MCF 10A (cell line): ENCODE measurements around the gene GHRL. TPM values are rescaled to one million over a fixed set of nuclear protein-coding genes. Genes with fewer than 3 reads are reported as not detected.
A peak's percentile ranks its signal among the peaks of the same experiment; 100 is the strongest.

Source experiments
- Bru-seq: library from RNA; stranded (reverse); fragments of 400-500 nt; gene quantifications from one replicate; lab custom pipeline; 2021; lab: Mats Ljungman, UMichigan
- BruChase-seq, 2 experiments: library from RNA; stranded (reverse); fragments of 400-500 nt; gene quantifications; one replicate each; lab custom pipeline; 2021; lab: Mats Ljungman, UMichigan
- BruUV-seq: library from RNA; stranded (reverse); fragments of 400-500 nt; replicated peaks from 2 replicates; lab custom pipeline; 2021; lab: Mats Ljungman, UMichigan
- CTCF ChIA-PET: fragments of 300-600 bp; sonication (Branson Sonifier 250); formaldehyde crosslinking; extraction: SDS; loops from one replicate; lab custom pipeline; 2021; ENCODE audit warnings: antibody characterized with exemption, inconsistent platforms; lab: Yijun Ruan, JAX
- POLR2A ChIA-PET: fragments of 300-600, 350-650 bp; sonication (Branson Sonifier 250); formaldehyde crosslinking; extraction: SDS; loops from one replicate; lab custom pipeline; 2020; ENCODE audit warnings: antibody characterized with exemption, inconsistent platforms; lab: Yijun Ruan, JAX
- DNase-seq: peaks from one replicate; pipeline ENCODE4 v3.0.0-alpha.2; 2018; ENCODE audit not compliant: unreplicated experiment
- H3K27ac Mint-ChIP-seq: one replicate; pipeline ENCODE4 v1.8.0; 2022; ENCODE audit warnings: mild to moderate bottlenecking, low read depth, mixed read lengths; ENCODE audit not compliant: unreplicated experiment
- H3K27me3 Mint-ChIP-seq: one replicate; pipeline ENCODE4 v1.8.0; 2022; ENCODE audit warnings: mixed read lengths; ENCODE audit not compliant: insufficient read depth, unreplicated experiment
- H3K36me3 Mint-ChIP-seq: one replicate; pipeline ENCODE4 v1.8.0; 2022; ENCODE audit warnings: mild to moderate bottlenecking, moderate library complexity, mixed read lengths; ENCODE audit not compliant: insufficient read depth, unreplicated experiment
- H3K4me1 Mint-ChIP-seq: one replicate; pipeline ENCODE4 v1.8.0; 2022; ENCODE audit warnings: mixed read lengths; ENCODE audit not compliant: insufficient read depth, unreplicated experiment
- H3K4me3 Mint-ChIP-seq: one replicate; pipeline ENCODE4 v1.8.0; 2022; ENCODE audit warnings: mild to moderate bottlenecking, moderate library complexity, mixed read lengths; ENCODE audit not compliant: unreplicated experiment
- H3K9me3 Mint-ChIP-seq: one replicate; pipeline ENCODE4 v1.8.0; 2022; ENCODE audit warnings: mixed read lengths; ENCODE audit not compliant: unreplicated experiment
- CTCF ChIP-seq: fragments of 200-600 bp; IDR thresholded peaks from one replicate; pipeline ENCODE4 v1.8.0; 2022; ENCODE audit warnings: antibody characterized with exemption, mild to moderate bottlenecking; ENCODE audit not compliant: unreplicated experiment
- intact Hi-C: fragments of 100-400 bp; cut with micrococcal nuclease; formaldehyde crosslinking; loops from 2 replicates; pipeline ENCODE4 v1.14.1; 2022
- long read RNA-seq: library from polyadenylated mRNA; stranded (forward); transcript quantifications from one replicate; pipeline ENCODE4 v2.0.0, GENCODE V29; 2022
- total RNA-seq: library from RNA; stranded (reverse); gene quantifications from 2 replicates; pipeline ENCODE4 v1.2.3, GENCODE V29; 2022

The GHRL gene
- not detected in 2 replicates for total RNA-seq
- Bru-seq, nascent RNA: percentile 22 among the genes with signal in this experiment
- BruChase-seq, experiment 1, labeled RNA remaining after a 6-hour chase: percentile 21 among the genes with signal in this experiment
- BruChase-seq, experiment 2, labeled RNA remaining after a 2-hour chase: percentile 27 among the genes with signal in this experiment
- long read RNA-seq, partial matches to known transcripts: 0 of 9 reads
- long read RNA-seq, other reads (novel, unspliced or antisense): 9 of 9 reads

- H3K36me3 Mint-ChIP-seq: peaks cover 37% of the 10 kb centered on the region
- H3K9me3 Mint-ChIP-seq: no peaks in the 10 kb centered on the region
- peak within 1 kb of the TSS; percentile 46 for H3K27ac Mint-ChIP-seq
- CTCF ChIA-PET: interaction anchor here (0.6 to 0.7 kb wide), 3 partner anchors 27 to 259 kb away, joined by 3 to 4 read pairs (median 4); no protein-coding TSS in a partner anchor
- DNase-seq: no peak
- BruUV-seq: no TSS peak
- POLR2A ChIA-PET: interaction anchor here (0.5 to 1.4 kb wide), 5 partner anchors 12 to 1013 kb away, joined by 3 to 4 read pairs (median 3); no protein-coding TSS in a partner anchor
- no peak for TF ChIP-seq CTCF
- peaks cover 5% of the 10 kb centered on the region for H3K4me1 Mint-ChIP-seq
- H3K4me3 Mint-ChIP-seq: no peak within 1 kb of the TSS
- intact Hi-C loops: no loop called here
- H3K27me3 Mint-ChIP-seq: no peaks in the 10 kb centered on the region
Measured at GRCh38 chr3:10292505-10293419, at the start of gene GHRL. Gene GHRL (minus strand): TSS chr3:10292947. CDS start chr3:10290180, 2,767 bp downstream.

GRCh38 chr3:10341901-10342398 is 49.2 kb upstream of the GHRL start:
- H3K27ac Mint-ChIP-seq: no peak overlapping the region
- ChIA-PET CTCF (interaction anchor here (9.5 kb wide), 1 partner anchor 395 kb away, joined by 103 read pairs; no protein-coding TSS in a partner anchor), POLR2A (no interaction called here)
- no peak for TF ChIP-seq CTCF
- no peak overlapping the region for H3K4me3 Mint-ChIP-seq
- H3K9me3 Mint-ChIP-seq: no peaks in the 10 kb centered on the region
- H3K27me3 Mint-ChIP-seq: peaks cover 32% of the 10 kb centered on the region
- BruUV-seq: no TSS peak
- H3K36me3 Mint-ChIP-seq: no peaks in the 10 kb centered on the region
- intact Hi-C loops: no loop called here
- H3K4me1 Mint-ChIP-seq: no peaks in the 10 kb centered on the region
- DNase-seq: no peak

GRCh38 chr3:10340476-10340875 is 47.7 kb upstream of the GHRL start:
- H3K27ac Mint-ChIP-seq: no peak overlapping the region
- no peaks in the 10 kb centered on the region for H3K9me3 Mint-ChIP-seq
- no peak overlapping the region for H3K4me3 Mint-ChIP-seq
- H3K36me3 Mint-ChIP-seq: no peaks in the 10 kb centered on the region
- intact Hi-C loops: no loop called here
- ChIA-PET POLR2A (interaction anchor here (0.6 kb wide), 1 partner anchor 547 kb away, joined by 3 read pairs; no protein-coding TSS in a partner anchor), CTCF (interaction anchor here (0.6 to 9.5 kb wide), 4 partner anchors 25 to 721 kb away, joined by 3 to 103 read pairs (median 3); no protein-coding TSS in a partner anchor)
- H3K27me3 Mint-ChIP-seq: peaks cover 44% of the 10 kb centered on the region
- no TSS peak for BruUV-seq
- no peak for DNase-seq
- no peak for TF ChIP-seq CTCF
- no peaks in the 10 kb centered on the region for H3K4me1 Mint-ChIP-seq
